GM18873 (cell line): ENCODE results near the gene LMAN1L.

ENCODE experiments used
- ATAC-seq: cut with Tn5 transposase; IDR thresholded peaks from one replicate; pipeline ENCODE4 v1.9.1; 2021; ENCODE audit warnings: mild to moderate bottlenecking, moderate library complexity, moderate number of reproducible peaks; ENCODE audit not compliant: unreplicated experiment, low FRiP score

Gene LMAN1L

DNA sequence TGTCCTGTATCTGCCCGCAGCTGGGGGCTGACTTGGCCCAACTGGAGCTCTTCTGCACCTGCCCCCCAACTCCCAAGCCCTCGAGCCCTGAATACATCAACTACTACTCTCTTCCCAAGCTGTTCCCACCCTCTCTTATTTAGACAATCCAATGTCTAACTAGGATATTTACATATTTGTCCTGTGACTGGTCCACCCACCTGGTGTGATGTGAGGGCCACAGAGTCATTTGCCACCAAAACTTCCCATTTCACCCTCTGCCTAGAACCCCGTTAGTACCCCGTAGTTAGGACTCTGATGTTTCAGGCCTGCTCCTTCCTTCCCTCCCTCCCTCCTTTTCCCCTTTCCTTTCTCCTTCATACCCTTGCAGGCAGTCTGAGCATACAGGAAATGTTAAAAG is 20.2 kb downstream of the LMAN1L start:
- no peak for ATAC-seq

DNA sequence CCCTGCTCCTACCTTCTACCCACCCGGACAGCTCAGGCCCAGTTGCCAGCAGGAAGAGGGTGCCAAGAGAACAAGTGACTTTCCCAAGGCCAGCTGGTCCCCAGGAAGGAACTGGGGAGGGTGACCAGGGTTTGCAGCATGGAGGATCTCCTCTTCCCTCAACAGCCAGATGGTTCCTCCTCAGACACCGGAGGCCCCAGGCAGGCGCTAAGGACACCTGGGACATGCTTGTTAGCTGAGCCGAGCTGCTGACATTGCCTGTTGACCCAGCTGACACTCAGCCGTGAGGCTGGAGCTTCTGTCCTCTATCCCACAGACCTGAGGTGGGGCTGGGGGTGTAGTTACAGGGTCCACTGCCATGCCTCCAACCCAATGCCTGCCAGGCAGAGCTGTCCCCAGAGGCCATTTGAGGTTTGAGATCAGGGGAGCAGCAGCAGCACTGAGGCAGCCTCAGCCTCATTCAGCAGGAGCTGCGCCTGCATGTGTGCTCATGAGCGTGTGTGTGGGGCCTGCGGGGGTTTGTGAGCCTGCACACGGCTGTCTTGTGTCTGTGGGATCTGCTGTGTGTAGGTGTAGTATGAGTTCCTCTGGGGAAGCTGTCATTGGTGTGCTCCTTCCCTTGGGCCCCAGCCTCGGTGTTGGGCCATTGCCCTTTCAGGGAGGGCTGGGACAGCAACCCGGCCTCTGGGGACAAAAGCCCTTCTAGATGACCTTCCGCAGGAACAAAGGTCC is 20.9 kb downstream of the LMAN1L start:
- no peak for ATAC-seq

DNA sequence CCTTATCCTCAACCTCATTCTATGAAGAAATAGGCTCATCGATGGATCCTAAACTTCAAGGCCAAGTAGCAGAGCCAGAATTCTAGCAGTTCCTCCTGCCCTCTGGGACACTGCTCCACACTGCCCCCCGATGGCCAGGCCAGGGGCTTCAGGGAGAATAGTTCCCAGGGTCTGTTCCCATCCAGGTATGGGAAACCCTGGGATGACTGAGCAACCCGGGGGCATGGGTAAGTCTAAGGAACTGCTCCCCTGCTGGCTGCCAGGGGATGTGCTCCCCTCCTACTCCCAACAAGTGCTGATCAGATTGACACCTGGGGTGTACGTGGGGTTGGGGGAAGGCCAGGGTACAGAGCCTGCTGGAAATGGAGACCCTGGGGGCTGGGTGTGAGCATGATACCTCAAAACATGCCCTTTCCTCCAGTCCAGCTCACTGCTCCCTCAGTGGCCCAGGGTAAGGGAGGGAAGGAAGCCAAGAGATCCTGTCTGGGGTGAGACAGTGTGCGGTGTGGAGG is 22.7 kb downstream of the LMAN1L start:
- ATAC-seq, result no peak

DNA sequence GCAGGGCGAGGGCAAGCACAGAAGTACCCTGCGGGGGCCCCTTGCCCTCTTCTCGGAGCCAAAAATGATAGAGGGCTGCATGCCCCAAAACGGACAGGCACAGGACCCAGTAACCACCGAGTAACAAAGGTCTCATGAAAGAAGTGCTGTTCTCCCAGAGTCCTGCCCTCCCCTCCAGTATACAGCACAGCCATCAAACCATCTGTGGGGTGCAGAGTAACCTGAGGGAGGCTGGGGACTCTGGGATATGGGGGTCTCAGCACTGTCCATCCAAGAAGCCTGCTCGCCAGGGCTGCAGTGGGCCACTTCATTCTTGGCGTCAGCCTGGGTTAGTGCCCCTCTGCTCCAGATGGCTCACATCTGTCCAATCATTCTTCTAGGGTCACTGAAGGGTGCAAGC is 24.2 kb downstream of the LMAN1L start:
- no peak for ATAC-seq

DNA sequence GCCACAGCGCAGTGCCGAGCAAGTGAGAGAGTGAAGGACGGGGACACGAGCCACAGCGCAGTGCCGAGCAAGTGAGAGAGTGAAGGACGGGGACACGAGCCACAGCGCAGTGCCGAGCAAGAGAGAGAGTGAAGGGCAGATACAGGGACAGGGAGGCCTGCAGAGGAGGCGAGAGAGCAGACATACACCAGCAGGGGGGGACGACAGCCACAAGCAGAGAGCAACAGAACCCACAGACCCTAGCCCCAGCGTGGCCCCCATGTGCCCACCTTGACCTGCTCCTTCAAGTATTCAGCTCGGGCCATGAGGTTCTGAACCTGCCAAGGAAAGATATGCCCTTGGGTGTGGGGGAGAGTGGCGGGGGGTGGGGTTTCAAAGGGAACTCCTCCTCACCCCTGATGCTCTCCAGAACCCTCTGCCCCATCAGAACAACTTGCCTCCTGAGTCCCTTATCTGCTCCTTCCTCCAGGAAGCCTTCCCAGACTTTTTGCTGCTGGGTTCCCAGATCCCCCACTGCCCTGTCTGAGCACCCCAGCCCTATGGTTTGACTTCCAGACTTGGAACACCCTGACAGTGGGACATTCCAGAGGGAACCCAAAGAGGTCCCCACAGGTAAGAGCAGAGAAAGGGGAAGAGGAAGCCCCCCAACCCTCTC is 25.0 kb downstream of the LMAN1L start:
- ATAC-seq, result no peak

DNA sequence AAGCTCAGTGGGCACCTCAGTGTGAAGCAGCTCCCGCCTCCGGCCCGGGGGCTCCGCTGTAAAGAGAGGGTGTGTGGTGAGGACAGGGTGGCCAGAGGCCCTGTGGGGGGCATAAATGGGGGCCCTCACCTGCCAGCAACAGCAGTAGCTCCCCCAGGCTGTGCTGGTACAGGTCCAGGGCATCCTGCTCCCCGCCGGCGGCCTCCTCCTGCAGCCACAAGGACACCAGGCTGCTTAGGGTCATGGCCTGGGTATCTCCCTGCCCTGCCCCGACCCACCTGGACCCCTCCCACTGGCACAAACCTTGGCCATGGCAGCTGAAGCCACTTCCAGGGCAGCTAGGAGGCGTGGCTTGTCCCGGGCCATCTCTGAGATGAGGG is 25.5 kb downstream of the LMAN1L start:
- no peak for ATAC-seq

DNA sequence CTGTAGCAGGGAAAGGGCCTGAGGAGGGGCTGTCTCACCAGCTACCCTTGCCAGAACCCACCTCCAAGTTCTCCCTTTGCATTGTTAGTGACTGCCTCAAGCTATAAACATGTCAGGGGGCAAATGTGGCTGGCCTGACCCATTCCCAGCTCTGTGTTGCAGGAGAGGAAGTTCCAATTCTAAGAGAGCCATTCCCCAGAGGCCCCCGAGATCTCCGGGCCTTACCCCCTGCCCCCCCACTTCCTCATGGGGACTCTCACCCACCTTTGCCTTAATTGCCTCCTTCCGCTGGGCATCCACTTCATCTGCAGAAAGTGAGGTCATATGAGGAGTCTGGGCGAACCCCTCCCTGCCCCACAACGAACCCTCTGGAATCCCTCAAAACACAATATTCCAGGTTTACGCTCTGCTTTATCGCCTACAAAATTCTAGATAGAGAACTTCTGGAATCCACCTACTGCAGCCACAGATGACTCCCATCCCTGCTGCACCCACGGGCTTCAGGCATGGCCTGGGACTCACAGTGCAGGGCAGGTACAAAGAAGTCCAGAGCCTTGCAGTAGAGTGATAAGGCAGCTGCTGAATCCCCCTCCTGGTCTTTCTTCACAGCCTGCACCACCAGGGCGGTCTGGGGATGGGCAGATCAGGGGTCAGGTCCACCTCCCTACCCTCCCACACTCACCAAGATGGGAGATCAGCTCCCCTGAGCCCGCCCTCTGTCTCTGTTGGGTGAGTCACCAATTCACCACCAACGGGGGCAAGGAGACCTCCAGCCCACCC is 26.3 kb downstream of the LMAN1L start:
- ATAC-seq, result no peak

DNA sequence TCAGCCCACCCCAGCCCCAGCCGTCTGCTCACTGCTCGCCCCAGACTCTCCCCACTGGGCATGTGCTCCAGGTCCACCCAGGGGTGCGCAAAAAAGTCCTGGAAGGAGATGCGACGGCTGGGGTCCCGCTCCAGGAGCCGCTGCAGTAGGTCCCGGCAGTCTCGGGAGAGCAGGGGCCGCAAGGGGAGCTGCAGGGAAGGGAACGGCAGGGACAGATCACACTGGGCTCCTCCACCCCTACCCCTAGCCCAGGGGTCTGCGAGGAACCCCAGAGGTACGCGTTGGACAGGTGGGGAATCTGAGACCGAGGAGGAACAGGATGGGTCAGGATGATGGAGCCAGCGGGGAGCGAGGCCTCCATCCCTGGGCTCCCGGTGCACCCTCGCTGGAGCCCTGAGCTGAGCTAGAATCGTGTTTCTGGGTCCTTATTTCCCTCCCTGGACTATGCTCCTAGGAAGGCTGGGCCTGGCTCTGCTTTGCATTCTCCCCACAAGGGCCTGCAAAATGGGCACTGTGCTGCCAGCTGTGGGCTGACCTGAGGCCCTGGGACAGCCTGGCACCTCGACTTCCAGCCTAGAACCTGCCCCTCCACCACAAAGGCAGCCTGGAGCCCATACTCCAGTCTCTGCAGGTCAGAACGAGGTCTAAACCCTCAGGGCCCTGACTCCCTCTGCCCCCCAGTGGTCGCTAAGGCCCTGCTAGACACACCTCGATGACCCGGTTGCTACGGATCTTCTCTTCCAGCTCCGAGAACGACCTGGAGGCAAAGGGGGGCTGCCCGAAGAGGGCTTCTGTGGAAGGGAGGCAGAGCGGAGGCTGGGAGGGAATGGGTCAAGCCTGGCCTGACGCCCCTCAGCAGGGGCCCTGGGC is 27.1 kb downstream of the LMAN1L start:
- ATAC-seq, result no peak

DNA sequence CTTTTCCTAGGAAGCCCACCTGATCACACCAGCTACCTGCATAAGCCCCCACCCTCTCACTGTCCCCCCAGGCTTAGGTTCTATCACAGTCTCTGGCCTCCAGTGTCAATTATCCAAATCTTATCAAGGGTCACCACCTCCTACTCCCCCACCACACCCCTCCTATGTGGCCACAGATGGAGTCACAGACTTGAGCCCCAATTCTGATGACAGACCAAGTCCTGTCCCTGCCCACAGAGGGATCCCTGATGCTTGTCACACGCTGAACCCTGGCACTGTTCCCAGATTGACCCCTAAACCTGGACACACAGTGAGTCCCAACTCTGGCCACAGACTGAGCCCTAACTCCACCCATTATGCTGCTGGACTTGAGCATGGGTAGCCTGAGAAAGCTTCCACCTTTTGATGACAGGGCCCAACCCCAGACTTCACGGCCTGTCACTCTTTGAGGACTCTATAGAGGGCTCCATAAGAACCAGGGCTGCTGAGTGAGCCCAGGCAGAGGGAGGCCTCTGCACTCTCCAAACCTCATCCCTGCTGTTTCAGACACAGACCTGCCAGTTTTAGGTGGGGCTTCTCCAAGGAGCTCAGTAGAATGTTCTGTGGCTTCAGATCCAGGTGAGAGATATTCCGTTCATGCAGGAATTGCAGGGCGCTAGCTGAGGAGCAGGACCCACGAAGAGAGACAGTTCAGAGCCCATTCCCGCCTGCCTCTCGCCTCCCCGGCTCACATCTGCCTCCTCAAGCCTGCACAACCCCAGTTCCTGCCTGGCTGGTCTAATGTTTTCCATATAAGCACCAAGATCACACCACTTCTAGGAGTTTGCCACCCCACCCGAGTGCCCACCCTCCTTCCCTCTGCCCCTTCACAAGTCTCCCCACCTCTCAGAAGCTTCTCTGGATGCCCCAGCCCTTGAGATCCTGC is 28.5 kb downstream of the LMAN1L start:
- ATAC-seq, result no peak

DNA sequence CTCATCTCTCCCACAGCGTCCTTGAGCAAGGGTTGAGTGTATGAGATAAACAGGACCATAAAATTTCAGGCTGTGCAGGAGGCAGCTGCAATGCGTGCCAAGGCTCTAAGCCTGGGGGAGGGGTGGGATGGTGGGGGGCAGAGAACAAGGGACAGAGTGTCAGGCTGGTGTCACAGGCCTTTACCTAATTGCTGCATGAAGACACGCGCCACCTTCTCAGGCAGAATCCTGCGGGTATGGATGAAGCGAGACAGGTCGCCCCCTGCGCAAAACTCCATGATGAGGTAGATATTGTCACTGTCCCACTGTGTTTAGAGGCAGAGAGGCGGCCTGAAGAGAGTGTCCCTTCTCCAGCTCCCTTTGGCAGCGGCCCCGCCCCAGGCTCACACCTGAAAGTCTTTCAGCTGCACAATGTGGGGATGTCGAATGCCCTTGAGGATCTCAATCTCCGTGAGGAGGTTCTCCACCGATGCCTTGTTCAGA is 29.3 kb downstream of the LMAN1L start:
- no peak for ATAC-seq

DNA sequence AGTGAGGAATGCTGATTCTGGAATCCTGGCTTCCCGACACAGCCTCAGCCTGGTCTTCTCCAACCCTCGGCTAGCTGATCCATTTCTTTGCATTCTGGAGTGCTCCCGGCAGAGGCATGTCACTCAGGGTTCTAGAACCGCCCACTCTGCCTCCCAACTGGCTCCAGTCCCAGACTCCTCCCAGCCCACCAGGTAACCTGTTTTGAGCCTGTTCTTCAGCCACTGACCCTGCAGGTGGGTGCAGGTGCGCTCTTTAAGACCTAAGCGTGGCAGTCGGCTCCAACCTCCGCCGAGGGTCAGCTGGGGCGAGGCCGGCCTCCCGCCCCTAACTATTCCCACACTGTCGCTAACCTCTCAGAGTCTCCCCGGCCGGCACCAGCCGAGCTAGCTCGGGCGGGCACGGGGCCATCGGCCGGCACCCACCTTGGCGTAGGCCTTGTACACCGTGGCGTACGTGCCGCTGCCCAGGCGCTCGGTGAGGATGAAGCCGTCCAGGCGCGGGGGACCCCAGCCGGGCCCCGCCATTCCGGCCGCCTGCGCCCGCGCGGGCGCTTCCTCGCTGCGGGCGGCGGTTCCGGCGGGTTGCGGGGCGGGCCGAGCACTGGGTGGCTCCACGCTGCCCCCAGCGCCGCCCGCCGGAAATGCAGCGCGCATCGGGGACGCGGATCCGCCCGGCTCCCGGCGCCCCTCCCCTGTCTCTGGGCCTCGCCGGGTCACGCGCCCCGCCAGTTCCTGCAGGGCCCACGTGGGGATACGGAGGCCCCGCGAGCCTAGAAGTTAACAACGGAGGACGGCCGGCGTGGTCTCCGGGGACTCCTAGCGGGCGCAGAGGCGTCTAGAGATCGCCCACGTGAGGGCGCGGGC is 30.2 kb downstream of the LMAN1L start, which contains the start of gene ULK3:
Gene ULK3 (minus strand): TSS at position 576 of the 864 bp plus-strand sequence. CDS start 51 bp downstream, at position 525.
- peak; percentile 47 for ATAC-seq

DNA sequence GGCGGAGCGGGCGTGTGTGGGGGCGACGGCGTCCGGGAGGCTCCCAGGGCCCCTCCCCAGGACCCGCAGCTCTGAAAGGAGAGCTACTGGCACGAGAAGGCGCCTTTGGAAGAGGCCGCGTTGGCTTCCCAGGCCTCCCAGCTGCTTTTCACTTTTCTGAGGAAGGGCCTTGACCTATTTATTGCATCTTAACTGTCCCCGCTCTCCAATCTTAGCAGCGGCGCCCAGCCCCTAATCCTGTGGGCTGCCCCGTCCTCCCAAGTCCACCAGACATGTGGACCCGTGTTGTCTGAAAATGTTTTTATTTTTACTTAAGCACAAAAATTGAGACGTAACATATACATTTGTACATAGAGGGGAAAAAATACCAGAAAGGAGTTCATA is 30.8 kb downstream of the LMAN1L start:
- ATAC-seq, result no peak

DNA sequence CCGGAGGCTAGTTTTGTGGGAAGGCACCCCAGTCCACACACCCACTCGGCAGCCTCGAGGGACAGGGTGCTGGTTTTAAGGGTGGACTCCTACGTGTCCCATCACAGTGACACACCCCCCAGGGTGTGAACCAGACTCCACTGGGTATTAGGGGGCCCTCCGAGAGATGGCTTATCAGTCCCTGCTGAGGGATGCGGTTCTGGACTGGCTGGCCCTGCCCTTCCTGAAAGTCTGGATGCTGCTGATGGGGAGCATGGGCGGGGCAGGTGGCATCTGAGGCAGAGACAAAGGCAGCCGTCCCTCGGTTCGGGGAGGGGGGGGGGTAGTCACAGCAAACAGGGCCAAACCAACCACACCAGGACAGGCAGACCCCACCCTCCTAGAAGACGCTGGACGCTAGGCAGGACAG is 31.3 kb downstream of the LMAN1L start:
- no peak for ATAC-seq

DNA sequence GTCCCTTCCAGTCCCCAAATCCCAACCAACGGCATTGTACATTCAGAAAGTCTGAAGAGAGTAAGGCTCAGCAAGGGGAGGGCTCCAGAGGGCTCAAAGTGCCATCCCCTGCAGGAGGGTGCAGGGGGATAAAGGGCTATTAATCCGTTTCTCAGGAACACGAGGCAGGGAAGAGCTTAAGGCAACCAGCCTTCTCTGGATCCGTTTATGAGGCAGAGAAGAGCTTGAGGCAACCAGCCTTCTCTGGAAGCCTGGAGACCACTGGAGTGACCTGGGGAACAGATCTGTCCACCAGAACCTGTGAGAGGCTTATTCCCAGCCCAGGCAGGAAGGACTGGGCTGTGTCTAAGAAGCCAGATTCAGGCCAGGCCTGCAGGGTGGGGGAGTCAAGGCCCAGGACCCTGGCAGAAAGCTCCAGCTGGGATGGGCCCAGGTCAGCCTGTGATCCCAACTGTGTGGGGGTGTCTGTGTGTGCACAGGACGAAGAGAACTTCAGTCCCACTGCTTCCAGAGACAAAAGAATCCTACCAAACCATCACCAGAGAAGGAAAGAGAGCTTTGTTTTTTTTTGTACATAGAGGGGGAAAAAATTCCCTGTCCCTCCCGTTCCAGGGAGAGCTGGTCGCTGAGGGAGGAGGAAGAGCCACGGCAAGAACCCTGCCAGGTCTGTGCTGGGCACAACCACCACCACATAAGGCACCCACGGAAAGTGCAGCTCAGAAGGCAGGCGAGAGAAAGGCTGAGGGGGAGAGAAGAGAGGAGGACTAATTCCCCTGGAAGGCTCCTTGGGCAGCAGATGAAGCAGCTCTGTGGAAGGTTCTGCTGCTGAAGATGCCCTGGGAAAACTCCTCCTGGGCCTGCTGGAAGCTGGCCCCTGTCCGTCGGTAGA is 31.9 kb downstream of the LMAN1L start:
- no peak for ATAC-seq

DNA sequence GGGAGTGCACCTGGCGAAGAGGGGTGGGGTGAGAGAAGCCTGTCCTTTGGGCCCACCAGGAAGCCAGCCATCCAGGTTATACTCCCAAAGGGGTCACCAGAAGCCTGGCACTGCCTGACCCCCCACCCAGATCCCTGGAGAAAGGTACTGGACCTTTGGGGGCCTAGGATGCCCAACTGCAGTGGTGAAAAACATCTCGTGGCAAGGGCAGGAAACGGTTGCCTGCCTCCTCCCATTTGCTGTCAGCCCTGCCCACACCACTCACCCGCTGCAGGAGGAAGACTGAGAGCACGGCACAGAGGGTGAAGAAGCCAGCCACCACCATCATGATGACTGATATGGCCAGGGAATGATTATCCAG is 32.6 kb downstream of the LMAN1L start:
- no peak for ATAC-seq

DNA sequence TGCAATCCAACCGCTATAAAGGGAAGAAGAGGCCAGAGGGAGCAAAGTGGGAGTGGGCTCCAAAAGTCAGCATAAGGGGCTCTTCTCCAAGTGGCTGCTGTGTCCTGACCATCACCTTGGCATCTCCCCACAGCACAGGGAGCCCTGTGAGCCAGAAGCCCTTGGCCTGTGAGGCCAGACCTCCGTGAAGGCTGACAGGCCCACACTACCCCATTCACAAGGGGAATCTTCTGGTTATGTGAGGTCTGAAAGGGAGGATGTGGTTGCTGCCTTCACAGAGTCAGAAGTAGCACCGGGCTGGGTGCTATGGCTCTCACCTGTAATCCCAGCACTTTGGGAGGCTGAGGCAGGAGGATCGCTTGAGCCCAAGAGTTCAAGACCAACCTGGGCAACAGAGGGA is 32.9 kb downstream of the LMAN1L start:
- ATAC-seq, result no peak

DNA sequence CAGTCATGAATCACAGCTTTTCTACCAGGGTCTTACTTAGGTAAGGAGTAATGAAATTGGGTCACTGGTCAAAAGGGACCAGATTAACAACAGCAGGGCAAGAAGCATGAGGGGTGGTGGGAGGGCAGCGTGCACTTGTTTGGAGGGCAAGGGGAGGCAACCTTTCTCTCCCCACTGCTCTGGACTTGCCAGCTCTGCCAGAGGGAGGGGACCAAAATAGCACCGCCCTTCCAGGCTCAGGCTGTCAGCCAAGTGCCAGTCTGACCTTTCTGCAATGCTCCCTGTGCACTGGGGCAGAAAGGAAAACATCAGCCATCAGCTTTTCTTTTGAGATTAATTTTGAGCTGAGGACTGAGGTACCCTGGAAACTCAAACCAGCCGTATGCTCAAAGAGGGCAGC is 34.8 kb downstream of the LMAN1L start:
- ATAC-seq, result no peak
